C4-2B (cell line): ENCODE measurements around the gene RGSL1.
"Not testable (repeated sequence)": the region's sequence is repeated elsewhere in the genome, so short reads cannot be mapped to it uniquely, and the experiment has no call there.

Source experiments
- H3K27ac ChIP-seq: fragments of 450-650 bp; 2 replicates; pipeline ENCODE4 v1.5.1; 2017
- ZFX ChIP-seq: fragments of 450-650 bp; IDR thresholded peaks from 2 replicates; pipeline ENCODE4 v1.6.1; 2017
- TF ChIP-seq, protein P1 (sequence below): fragments of 450-650 bp; conservative IDR thresholded peaks from 2 replicates; pipeline ENCODE4 v1.5.1; 2017; ENCODE audit warnings: mild to moderate bottlenecking

Gene RGSL1

GRCh38 chr1:182446033-182446669 lies 3.8 kb upstream of the RGSL1 start:
- no peak overlapping the region for H3K27ac ChIP-seq
- TF ChIP-seq ZFX, result no peak
- TF ChIP-seq, protein P1, sequence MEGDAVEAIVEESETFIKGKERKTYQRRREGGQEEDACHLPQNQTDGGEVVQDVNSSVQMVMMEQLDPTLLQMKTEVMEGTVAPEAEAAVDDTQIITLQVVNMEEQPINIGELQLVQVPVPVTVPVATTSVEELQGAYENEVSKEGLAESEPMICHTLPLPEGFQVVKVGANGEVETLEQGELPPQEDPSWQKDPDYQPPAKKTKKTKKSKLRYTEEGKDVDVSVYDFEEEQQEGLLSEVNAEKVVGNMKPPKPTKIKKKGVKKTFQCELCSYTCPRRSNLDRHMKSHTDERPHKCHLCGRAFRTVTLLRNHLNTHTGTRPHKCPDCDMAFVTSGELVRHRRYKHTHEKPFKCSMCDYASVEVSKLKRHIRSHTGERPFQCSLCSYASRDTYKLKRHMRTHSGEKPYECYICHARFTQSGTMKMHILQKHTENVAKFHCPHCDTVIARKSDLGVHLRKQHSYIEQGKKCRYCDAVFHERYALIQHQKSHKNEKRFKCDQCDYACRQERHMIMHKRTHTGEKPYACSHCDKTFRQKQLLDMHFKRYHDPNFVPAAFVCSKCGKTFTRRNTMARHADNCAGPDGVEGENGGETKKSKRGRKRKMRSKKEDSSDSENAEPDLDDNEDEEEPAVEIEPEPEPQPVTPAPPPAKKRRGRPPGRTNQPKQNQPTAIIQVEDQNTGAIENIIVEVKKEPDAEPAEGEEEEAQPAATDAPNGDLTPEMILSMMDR, result peak; percentile 88

DNA sequence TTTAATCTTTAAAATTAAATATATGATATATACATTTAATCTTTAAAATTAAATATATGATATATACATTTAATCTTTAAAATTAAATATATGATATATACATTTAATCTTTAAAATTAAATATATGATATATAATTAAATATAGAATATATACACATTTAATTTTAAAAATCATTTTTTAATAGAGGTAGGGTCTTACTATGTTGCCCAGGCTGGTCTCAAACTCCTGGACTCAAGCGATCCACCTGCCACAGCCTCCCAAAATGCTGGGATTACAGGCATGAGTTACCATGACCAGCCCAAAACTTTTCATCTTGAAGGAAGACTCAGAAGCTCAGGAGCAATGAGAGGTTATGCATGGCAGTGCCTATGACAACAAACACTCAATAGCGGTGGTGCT lies 2.8 kb upstream of the RGSL1 start:
- H3K27ac ChIP-seq, result not testable (repeated sequence)

DNA sequence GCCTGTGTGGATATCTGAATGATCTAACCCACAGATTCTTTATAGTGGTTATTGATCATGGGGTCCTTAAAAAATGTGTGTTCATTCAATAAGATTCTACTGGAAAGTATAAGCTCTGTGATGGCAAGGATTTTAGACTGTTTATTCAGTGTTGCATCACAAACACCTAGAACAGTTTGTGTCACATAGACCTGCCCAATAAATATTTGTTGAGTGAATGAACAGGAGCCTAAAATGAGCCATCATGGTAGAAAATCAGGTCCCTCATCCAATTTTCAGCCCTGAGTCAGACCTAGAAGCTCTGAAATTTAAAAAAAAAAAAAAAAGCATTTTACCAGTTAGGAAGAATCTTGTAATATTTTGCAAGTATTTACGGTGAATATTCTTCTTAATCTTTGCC lies 2.3 kb upstream of the RGSL1 start:
- TF ChIP-seq, protein P1, result no peak
- no peak for TF ChIP-seq ZFX
- H3K27ac ChIP-seq, result no peak overlapping the region

DNA sequence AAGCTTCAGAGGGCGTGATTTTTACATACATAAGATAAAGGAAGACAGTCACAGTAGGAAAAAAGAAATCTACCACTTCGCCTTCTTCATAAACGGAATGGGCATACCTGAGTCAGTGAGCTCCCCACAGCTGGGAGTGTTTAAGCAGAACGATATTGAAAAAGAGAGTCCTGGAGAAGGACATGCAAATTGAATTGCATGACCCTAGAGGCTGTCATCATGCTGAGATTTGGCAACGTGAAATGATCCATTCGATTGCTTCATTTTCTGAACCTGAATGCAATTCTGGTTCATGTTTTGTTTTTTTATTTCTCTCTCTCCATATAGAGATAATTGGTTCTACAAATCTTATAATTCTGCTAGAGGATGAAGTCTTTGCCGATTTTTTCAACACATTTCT lies 3.7 kb downstream of the RGSL1 start:
- TF ChIP-seq, protein P1, result no peak
- no peak for TF ChIP-seq ZFX
- no peak overlapping the region for H3K27ac ChIP-seq

- no peak for TF ChIP-seq ZFX
- TF ChIP-seq, protein P1, result no peak
- H3K27ac ChIP-seq, result no peak overlapping the region
Observed at GRCh38 chr1:182457844-182458243, 7.9 kb downstream of the RGSL1 start.

DNA sequence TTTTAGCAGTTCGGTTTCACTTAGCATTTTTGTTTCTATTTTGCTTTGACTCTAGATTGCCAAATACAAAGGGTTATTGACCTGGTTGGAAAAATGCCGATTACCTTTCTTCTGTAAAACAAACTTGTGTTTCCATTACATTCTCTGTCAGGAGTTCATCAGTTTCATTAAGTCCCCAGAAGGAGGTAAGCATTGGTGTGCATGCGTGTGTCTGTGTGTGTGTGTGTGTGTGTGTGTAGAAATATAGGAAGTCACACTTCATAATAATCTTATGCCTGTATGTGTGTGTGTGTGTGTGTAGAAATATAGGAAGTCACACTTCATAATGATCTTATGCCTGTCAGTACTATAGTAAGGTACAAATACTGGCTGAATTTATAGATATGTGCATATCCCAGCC lies 10.0 kb downstream of the RGSL1 start:
- TF ChIP-seq, protein P1, result no peak
- TF ChIP-seq ZFX, result no peak
- no peak overlapping the region for H3K27ac ChIP-seq

DNA sequence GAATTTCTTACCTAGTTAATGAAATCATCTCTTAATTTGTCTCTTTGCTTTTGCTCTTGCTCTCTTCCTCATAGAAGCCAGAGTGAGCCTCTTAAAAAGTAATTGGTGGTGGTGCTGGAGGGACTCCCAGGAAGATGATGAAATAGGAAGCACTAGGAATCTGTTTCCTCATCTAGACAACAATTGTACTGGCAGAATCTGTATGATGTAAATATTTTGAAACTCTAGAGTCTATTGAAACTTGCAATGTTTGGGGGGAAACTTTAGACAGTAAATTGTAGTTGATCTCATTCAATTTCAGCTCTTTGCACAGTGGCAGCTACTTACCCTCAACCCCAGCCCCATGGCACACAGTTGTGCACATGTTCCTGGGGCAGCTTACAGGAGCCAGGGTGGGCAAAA lies 10.6 kb downstream of the RGSL1 start:
- no peak overlapping the region for H3K27ac ChIP-seq
- TF ChIP-seq, protein P1, result no peak

DNA sequence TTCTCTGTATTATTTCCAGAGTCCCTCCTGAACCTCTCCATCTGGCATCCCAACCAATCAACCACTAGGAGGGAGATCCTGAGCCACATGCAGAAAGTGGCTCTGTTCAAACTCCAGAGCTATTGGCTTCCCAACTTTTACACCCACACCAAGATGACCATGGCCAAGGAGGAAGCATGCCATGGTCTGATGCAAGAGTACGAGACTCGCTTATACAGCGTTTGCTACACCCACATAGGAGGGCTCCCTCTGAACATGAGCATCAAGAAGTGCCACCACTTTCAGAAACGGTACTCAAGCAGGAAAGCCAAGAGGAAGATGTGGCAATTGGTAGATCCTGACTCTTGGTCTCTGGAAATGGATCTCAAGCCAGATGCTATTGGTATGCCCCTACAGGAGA lies 23.6 kb downstream of the RGSL1 start:
- H3K27ac ChIP-seq, result no peak overlapping the region
- TF ChIP-seq, protein P1, result no peak
- no peak for TF ChIP-seq ZFX
